Ishikawa (cell line): ENCODE results near the gene BTN1A1.

Experiments used
- EP300 ChIP-seq: IDR thresholded peaks from 2 replicates; pipeline ENCODE4 v1.6.1; 2012; ENCODE audit warnings: borderline replicate concordance
- RAD21 ChIP-seq: IDR thresholded peaks from 2 replicates; pipeline ENCODE4 v1.6.1; 2012; ENCODE audit warnings: low read depth
- REST ChIP-seq: IDR thresholded peaks from 2 replicates; pipeline ENCODE4 v1.6.1; 2012; ENCODE audit warnings: low read depth, mild to moderate bottlenecking
- TCF12 ChIP-seq: IDR thresholded peaks from 2 replicates; pipeline ENCODE4 v1.6.1; 2012; ENCODE audit warnings: low read depth
- ZBTB7A ChIP-seq: IDR thresholded peaks from 2 replicates; pipeline ENCODE4 v1.6.1; 2012; ENCODE audit warnings: low read depth

GRCh38 chr6:26507658-26508057 is 7.6 kb downstream of the BTN1A1 start:
- TF ChIP-seq TCF12 (no peak), RAD21 (no peak), EP300 (no peak), ZBTB7A (no peak), REST (no peak)
